Stimulated activated CD4-positive, alpha-beta T cell treated with anti-CD3 and anti-CD28 coated beads, Interleukin-4, amount 100 ng/mL, for 24 hours (primary cell): ENCODE data around the gene ZNF335.
"Not testable (repeated sequence)": the region's sequence is repeated elsewhere in the genome, so short reads cannot be mapped to it uniquely, and the experiment has no call there.

Experiments
- DNase-seq: peaks from one replicate; pipeline ENCODE4 v3.0.0-alpha.2; 2020

ZNF335 gene

DNA sequence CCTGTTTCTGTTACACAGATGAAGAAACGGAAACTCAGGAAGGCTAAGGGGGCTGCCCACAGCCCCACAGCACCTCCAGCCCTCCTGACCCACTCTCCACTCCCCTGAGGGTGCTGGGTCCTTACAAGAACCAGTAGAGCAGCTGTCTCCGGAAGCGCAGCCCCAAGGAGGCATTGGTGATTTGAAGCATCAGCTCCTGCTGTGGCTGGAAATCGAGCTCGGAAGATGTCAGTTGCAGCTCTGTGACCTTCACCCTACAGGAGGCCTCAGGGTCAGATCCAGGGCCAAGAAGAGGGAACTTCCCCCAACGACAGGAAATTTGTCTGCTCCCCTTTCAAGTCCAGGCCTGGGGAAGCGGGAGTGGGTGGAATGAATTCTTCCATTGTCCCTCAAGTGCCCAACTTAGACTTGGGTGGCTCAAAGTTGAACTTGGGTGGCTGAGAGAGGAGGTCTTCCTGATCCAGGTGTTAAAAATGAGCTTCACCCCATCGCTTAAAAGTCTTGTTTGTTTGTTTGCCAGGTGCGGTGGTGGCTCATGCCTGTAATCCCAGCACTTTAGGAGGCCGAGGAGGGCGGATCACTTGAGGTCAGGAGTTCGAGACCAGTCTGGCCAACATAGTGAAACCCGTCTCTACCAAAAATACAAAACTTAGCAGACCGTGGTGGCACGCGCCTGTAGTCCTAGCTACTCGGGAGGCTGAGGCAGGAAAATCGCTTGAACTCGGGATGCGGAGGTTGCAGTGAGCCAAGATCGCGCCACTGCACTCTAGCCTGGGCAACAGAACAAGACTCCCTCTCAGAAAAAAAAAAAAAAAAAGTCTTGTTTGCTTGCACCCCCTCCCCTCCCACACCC, 62.0 kb downstream of the ZNF335 start:
- DNase-seq: no peak

DNA sequence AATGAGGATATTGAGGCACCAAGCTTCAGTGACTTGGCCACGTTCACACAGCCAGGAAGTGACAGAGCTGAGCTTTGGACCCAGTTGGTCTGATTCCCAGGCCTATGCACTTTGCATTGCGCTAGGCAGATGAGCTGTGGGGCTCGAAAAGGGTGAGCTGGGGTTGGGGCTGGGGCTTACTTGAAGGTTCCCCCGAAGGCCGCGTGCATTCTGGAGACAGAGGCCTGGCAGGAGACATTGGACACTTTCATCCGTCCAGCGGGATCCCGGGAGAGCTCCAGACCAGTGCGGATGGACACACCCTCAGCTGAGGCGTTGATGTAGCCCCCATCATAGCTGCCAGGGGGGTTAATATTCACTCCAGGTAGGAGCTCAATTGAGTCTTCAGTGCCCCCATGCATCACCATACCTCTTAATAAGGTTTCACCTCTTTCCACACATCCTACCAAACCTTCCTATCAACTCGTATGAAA, 62.6 kb downstream of the ZNF335 start:
- DNase-seq: no peak

DNA sequence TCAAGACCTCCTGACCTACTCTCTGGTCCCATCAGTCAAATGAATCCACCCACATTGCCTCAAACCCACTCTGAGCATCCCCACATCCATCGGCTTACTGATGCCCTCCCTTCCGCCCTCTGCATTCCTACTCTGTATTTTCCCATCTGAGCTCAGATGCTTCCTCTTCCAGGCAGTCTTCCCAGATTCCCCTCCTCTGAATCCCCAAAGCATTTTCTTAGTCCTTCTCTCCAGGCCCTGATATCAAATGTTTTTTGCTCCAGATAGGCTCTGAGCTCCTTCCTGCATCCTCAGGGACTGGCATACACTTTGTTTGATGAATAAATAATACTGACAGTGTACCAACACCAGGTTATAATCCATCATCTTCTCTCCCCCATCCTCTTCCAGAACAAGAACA, 63.9 kb downstream of the ZNF335 start:
- no peak for DNase-seq

GRCh38 chr20:45907219-45907948, 64.6 kb downstream of the ZNF335 start:
- DNase-seq: no peak

DNA sequence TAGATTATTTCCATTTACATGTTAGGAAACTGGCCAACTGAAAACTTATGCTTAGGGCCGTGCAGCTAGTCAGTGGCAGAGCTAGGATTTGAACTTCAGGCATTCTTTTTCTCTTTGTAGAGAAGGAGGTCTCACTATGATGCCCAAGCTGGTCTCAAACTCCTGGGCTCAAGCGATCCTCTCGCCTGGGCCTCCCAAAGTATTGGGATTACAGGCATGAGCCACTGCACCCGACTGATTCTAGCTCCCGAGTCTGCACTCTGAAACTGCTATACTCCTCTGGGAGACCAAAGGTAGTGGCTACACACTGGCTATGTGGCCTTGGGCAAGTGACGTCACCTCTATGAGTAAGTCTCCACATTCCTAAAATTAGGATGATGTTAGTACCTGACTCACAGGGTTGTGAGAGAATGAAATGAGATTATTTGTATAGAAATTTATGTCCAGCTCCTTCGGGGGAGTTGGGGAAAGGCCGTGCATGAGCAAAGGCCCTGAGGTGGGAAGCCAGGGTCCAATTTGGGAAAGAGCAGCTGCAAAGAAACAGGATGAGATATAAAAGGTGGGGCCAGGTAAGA, 66.4 kb downstream of the ZNF335 start:
- no peak for DNase-seq

- DNase-seq: no peak
These were observed 67.2 kb downstream of the ZNF335 start for GRCh38 chr20:45904583-45905504.

DNA sequence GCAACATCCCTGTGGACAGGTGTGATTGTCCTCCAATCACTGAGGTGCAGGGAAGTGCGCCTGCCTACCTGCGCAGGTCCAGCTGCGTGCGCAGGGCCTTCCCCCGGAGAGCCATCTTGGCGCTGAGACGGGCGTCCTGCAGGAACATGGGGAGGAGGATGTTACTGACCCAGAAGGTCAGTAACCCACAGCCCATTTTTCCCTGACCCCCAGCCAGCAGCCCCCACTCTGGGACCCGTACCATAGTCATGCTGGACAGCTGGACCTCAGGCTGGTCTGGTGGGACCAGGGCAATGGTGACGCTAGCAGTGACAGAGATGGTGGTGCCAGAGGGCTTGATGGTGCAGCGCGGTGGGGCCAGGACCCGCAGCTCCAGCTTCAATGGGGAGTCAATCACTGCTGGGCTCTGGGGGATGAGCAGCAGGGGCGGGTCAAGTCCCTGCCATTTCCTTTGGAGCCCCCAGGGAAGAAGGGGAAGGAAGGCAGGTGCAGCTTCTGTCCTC, 69.8 kb downstream of the ZNF335 start:
- no peak for DNase-seq

DNA sequence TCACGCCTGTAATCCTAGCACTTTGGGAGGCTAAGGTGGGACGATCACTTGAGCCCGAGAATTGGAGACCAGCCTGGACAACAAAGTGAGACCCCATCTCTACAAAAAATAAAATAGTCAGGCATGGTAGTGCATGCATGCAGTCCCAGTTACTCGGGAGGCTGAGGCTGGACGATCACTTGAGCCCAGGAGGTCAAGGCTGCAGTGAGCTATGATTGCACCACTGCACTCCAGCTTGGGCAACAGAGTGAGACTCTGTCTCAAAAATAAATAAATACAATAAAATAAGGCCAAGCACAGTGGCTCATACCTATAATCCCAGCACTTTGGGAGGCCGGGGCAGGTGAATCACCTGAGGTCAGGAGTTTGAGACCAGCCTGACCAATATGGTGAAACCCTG, 70.7 kb downstream of the ZNF335 start:
- DNase-seq: not testable (repeated sequence)

- DNase-seq: no peak
These were observed 72.8 kb downstream of the ZNF335 start for GRCh38 chr20:45899046-45899835.
